Effector CD4-positive, alpha-beta T cell (primary cell): ENCODE results near the gene CALR3.
"Not testable (repeated sequence)": the region's sequence is repeated elsewhere in the genome, so short reads cannot be mapped to it uniquely, and the experiment has no call there.

Experiments
- DNase-seq: peaks from one replicate; pipeline ENCODE4 v3.0.0-alpha.2; 2020

Gene CALR3

GRCh38 chr19:16524991-16525734 lies 29.2 kb upstream of the CALR3 start:
- DNase-seq, result no peak

- DNase-seq, result no peak
Measured at GRCh38 chr19:16522559-16523377, 26.8 kb upstream of the CALR3 start.

DNA sequence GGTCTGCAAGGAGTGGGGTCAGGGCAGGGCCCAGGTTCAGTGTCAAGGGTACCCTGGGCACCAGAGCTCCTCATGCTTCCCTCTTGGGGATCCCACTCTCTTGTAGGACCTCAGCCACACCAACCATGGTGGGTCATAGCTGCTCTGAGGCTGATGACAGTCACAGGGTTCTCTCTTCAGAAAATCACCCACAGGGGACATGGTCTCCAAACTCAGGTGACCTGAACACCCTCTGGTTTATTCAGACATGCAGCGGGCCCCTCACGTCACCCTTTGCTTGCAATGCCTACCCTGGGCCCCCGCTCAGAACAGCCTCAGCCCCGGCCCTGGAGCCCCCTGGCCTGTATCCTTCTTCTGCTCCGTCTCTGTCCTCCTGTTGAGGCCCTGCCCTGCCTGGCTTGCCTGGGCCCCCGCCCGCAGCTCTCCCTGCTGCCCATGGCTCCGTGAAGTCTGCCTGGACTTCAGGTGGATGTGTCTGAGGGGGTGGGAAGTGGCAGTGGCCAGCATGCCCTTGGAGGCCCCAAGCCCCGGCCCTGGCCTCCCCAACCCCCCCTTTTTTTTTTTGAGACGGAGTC lies 25.8 kb upstream of the CALR3 start:
- DNase-seq, result no peak

DNA sequence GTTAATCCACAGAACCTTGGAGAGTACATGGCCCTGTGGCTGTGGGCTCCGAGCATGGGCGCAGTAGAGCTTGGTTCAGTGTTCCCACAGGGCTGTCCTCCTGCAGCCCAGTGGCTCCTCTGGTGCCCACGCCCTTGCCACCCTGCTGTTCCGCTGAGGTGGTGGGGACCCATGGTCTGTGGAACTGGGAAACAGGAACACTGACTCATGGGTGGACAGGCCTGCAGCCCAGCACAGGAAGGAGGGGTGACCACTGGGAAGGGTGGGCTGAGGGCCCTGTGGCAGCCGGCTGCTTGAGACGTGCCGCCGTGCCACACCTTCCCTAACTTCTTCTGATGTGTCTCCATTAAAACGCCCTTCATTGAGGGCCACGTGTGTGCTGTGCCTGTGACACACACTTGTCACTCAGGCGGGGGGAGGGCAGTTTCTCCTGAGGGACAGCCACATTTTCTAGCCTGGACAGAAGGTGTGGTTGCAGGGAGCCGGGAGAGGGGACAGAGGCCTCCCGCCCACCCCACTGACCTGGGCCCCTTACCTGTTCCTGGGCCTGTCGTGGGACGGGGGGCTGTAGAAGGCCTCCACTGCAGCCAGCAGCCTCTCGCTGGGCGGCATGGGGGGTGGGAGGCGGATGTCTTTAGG lies 25.1 kb upstream of the CALR3 start:
- DNase-seq, result no peak

DNA sequence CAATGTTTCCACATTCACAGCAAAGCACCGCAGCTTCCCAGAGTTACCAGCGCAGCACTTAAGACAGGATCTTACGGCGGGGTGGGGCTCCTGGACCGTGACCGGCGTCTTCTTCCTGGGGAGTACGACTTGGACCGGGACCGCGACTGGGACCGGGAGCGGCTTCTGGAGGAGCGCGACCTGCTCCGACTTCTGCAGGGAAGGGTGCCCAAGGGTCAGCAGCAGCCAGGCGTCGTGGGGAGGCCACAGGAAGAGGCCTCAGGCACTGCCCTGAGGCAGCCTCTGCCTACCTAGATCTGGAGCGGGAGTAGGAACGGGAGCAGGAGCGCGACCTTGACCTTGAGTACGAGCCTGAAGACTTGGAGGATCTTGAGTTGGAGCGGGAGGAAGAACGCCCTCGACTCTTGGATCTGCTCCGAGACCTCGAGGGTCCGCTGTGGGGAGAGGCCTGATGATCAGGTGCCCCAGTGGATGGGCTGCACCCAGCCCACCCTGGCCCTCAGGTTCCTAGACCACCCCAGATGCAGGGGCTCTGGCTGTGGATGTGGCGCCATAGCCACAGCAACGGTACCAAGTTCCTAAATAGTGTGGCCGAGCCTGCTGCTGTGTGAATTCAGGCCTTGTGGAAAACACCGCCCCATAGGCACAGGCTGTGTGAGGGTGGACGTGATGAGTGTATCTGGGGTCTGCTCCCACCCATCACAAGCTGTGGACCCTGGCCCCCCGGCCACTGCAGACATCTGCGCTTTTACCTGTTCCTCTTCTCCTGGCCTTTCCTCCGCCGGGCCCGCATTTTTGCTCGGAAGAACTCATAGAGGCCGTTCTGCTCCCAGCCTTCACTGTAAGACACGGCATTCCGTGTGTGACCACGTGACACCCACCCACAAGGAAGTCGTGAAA lies 24.4 kb upstream of the CALR3 start:
- no peak for DNase-seq

DNA sequence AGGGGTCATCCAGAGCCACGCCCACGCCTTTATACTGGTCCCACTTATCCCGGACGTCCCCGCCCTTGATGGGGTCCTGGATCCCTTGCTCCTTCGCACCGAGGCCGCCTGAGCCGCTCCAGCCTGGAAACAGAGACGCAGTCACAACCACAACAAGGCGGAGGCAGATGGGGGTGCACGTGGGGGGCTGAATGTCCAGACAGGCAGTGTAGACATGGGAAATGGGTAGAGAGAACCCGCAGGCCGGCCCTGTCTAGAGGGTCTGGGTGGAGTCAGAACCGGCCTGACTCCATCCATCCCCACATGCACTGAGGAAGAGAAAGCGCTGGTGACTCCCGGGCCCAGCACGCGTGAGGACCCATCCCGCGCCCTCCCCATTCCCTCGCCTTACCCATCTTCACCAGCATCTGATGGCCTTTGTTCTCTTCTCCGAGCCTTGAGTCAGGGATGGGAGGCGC lies 23.3 kb upstream of the CALR3 start:
- DNase-seq, result no peak

DNA sequence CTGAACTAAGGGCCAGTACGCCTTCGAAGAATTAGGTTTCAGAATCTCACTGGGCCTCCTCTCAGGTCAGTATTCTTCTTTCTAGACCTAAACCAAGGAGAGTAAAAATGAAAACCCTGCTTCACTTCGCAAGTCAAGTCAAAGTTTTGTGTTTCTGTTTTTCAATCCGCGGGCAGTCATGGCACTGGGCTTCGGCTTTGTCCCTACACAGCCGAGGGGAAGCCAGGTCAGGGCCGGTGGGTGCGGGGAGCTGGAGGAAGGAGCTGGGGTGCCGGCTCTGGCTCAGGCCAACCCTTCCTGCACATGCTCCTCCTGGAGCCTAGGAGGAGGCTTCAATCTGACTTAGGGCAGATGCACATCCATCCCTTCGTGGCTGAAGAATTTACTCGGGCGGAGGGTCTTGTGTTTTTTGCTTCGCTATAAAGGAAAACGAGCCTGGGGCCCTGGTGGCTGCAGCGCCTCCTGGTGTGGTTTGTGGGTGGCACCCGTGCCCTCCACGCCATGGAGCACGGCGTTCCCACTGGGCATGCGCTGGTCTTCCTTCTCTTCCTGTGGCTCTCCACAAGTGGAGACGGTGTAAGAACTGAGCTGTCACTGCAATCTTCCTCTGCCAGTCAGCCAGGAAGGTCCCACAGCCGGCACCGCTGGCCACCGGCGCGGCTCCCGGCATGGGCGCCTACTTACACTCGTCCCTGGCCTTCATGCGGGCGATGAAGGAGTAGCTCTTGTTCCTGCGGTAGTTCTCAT lies 22.7 kb upstream of the CALR3 start:
- no peak for DNase-seq

GRCh38 chr19:16518061-16518460 lies 22.1 kb upstream of the CALR3 start:
- DNase-seq, result no peak

GRCh38 chr19:16516923-16517610 lies 21.1 kb upstream of the CALR3 start:
- no peak for DNase-seq

DNA sequence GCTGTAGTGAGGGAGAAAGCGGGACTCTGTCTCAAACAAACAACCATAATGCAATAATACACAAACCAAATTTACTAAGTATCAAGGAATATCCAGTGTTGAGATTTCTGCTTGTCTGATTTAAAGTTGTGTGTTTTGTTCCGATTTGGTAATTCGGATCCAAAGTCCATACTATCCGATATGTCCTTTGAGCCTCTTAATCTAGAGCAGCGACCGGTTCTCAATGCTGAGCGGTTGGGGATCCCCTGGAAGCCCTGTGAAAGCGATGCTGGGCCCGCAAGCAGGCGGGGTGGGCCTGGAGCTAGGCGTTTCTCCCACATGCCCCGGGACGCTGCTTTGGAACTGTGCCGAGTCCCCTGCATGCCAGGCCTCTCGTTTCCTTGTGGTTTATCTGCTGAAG lies 20.4 kb upstream of the CALR3 start:
- no peak for DNase-seq

DNA sequence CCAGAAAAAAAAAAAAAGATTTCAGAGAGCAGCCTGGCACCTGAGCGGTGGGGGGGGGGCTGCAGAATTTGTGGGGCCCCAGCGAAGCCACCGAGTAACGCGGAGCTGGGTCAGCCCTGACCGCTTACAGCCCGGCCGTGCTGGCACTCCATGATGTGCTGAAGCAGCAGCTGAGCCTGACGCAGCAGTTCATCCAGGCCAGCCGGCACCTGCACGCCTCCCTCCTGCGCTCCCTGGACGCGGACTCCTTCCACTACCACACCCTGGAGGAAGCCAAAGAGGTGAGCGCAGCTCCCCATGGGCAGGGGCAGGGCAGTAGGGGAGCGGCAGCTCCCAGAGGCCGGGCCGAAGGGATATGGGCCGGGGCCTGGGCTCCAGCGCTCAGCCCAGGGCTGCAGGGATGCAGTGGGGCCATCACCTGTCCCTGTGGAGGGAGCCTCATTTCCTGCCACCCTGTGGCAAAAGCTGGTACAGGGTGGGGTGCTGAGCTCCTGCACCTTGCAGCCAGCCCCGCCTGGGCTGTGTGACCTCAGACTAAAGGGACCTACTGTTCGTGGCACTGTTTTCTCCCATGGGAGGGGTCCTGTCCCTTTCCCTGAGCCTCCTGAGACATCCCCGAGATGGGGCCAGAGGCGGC lies 18.5 kb upstream of the CALR3 start:
- DNase-seq, result no peak

DNA sequence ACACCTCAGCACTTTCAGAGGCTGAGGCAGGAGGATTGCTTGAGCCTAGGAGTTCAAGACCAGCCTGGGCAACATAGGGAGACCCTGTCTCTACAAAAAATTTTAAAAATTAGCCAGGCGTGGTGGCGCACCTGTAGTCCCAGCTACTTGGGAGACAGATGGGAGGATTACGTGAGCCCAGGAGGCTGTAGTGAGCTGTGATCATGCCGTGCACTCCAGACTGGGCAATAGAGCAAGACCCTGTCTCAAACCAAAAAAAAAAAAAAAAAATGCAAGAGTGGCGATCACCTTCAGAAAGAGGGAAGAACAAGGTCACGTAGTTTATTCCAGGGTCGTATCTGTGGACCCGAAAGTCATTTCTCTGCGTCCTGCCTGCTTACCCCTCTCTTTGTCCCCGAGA lies 16.6 kb upstream of the CALR3 start:
- DNase-seq, result not testable (repeated sequence)

DNA sequence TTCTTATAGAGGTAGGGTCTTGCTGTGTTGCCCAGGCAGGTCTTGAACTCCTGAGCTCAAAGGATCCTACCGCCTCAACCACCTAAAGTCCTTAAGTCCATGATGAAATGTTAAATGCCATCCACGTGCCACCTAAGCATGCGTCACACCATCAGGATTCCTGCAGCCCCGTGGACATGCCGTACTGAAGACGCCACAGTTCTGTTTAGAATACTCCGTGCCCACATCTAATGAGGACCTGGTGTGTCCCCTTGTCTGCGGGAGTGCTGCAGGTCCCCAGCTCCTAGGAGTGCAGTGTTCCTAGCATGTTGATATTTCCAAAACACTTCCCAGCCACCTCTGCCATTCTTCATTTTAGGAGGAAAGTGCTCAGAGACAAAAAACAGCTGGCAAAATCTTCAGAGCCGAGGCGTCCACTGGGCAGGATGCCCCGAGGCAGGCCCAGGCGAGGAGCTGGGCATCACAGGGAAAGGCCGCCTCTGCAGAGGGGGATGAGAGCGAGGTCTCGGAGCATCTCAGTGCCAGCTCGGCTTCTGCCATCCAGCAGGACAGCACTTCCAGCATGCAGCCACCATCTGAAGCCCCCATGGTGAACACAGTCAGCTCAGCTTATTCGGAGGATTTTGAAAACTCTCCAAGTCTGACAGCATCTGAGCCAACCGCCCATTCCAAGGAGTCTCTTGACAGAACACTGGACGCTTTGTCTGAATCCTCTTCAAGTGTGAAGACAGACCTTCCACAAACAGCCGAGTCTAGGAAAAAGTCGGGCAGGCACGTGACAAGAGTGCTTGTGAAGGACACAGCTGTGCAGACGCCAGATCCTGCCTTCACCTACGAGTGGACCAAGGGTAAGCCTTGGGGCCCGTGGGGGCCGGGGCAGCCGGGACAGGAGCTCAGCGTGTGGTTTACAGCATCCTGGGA lies 13.4 kb upstream of the CALR3 start:
- DNase-seq, result no peak

DNA sequence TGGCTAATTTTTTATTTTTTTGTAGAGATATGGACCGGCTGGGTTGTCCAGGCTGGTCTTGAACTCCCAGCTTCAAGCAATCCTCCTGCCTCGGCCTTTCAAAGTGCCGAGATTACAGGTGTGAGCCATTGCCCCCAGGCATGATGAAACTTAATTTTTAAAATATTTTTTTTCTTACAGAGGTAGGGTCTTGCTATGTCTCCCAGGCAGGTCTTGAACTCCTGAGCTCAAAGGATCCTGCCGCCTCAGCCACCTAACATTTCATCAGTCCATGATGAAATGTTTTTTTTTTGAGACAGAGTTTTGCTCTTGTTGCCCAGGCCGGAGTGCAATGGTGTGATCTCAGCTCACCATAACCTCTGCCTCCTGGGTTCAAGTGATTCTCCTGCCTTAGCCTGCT lies 12.6 kb upstream of the CALR3 start:
- DNase-seq, result no peak

DNA sequence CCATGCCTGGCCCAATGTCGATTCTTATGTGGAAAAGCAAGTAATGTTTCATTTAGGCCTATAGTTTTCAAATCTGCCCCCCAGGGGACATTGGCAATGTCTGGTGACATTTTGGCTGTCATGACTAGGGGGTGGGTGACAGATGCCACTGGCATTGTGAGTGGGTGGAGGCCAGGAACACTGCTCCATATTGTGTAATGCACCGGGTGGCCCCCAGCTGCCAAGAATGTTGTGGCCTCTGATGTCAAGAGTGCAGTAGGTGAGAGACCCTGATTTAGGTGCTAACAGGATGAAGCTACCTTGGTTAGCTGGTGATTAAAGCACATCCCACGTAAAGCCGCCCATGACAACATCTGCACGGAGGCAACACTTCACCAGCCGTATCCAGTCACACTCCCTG lies 11.0 kb upstream of the CALR3 start:
- DNase-seq, result no peak

DNA sequence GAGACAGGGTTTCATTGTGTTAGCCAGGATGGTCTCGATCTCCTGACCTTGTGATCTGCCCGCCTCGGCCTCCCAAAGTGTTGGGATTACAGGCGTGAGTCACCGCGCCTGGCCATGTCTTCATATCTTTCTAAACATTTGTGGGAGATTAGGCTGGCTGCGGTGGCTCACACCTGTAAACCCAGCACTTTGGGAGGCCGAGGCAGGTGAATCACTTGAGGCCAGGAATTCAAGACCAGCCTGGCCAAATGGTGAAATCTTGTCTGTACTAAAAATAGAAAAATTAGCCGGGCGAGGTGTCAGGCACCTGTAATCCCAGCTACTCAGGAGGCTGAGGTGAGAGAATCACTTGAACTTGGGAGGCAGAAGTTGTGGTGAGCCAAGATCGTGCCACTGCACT lies 10.2 kb upstream of the CALR3 start:
- not testable (repeated sequence) for DNase-seq

GRCh38 chr19:16504271-16504670 lies 8.3 kb upstream of the CALR3 start:
- no peak for DNase-seq

DNA sequence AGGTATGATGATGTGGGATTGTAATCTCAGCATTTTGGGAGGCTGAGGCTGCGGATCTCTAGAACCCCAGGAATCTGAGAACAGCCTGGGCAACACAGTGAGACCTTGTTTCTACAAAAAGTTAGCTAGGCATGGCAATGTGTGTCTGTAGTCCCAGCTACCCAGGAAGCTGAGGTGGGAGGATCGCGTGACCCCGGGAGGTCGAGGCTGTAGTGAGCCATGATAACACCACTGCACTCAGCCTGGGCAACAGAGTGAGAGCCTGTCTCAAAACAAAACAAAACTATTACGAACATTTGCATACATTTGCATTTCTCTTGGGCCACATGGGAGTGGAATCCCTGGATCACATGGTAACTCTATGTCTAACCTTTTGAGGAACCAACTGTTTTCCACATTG lies 1.9 kb upstream of the CALR3 start:
- no peak for DNase-seq

GRCh38 chr19:16497042-16497441 lies 1.1 kb upstream of the CALR3 start:
- no peak for DNase-seq
